ENCODE measurements around the gene DAGLB.
"Not testable (repeated sequence)": the region's sequence is repeated elsewhere in the genome, so short reads cannot be mapped to it uniquely, and the experiment has no call there.

DAGLB gene

DNA sequence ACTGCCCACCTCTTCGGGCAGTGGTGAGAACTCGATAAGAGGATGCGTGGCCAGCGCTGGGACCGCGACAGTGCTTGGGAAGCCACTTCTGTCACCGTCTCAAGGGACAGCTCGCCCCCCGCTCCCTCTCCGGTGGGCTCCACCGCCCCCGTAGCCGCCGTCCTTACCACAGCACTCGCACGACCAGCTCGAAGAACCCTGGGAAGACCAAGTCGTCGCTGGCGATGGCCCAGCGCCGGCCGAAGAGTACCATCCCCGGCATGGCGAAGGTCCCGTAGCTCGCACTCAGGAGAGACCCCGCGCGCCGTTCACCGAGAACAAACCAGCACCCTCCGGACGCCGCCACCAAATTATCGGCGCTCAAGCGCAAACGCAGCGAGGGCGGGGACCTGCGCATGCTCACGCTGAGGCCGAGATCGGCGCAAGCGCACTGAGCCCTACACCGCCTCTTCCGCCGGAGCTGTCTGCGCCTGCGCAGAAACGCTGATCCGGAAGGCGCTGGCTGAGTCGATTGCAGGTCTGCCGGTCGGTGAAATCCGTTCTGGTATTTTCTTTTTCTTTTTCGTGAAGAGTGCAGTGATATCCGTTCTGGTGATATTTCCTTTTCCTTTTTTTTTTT, at the start of gene DAGLB:
Gene DAGLB, minus strand, starts transcription at position 374 of the 619 bp plus-strand sequence. Its CDS starts 112 bp downstream, at position 262.
- peak; percentile 95 for DNase-seq (ENCODE audit: low read depth)

DNA sequence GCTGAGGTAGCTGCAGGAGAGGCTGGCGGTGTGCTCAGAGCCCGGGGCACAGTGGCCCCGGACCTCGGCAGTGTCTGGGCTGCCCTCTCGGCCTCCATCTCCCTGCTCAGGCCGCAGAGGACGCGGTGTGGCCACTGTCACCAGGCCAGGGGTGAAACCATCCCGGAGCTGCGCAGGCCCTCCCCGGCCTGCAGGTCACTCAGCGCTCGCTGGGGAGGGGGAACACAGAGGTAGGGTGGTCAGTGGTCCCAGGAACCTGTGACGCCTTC, 49.8 kb upstream of the DAGLB start:
- no peak for DNase-seq (ENCODE audit: low read depth)

DNA sequence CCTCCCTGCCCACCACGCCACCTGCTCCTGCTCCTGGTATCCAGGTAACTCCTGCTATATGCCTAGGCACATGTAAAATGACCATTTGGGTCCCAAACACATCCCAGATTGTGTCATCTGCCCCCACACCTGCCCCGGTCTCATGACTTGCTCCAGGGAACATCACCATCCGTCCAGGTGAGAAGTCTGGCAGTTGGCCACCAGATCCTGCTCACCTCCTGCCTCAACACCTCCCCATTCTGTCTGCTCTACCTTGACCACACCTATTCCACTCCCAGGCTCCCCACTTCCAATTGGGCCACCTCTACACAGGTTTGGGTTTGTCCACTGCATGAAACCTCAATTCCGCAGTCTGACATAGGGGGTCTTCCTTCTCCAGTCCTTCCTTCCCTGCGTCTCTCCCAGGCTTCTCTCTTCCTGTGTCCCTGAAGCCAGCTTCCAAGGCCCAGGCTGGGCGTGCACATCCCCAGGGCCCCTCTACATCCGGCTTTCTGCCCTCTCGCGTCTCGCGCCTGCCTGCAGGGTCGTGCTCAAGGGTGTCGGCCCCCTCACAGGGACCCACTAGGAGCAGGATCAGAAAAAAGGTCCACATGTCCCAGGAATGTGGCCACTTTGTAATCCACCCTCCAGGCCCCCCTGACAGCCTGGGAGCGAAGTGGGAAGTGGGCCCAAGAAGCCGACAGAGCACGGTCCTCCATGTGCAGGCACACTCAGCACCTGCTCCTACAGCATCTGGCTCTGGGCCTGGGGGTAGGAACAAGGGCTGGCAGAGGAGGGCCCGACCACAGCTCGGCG, 49.3 kb upstream of the DAGLB start:
- no peak for DNase-seq (ENCODE audit: low read depth)

GRCh38 chr7:6495597-6496262, 48.0 kb upstream of the DAGLB start:
- DNase-seq (ENCODE audit: low read depth) = no peak

GRCh38 chr7:6494365-6494764, 46.6 kb upstream of the DAGLB start:
- no peak for DNase-seq (ENCODE audit: low read depth)

- no peak for DNase-seq (ENCODE audit: low read depth)
Measured at GRCh38 chr7:6491194-6491593, 43.4 kb upstream of the DAGLB start.

DNA sequence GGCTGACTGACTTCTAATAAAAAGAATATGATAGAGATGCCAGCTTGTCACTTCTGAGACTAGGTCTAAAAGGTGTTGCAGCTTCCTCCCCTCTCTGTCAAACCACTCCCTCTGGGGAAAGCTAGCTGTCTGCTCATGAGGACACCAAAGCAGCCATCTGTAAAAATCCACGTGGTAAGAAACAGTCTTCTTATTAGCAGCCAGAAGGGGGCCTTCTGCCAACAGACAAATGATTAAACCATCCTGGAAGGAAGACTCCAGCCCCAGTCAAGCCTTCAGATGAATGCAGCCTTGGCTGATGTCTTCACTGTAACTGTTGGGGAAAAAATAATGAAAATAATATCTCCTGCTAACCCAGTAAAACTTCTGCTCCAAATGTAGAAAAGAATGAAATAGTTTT, 41.9 kb upstream of the DAGLB start:
- no peak for DNase-seq (ENCODE audit: low read depth)

DNA sequence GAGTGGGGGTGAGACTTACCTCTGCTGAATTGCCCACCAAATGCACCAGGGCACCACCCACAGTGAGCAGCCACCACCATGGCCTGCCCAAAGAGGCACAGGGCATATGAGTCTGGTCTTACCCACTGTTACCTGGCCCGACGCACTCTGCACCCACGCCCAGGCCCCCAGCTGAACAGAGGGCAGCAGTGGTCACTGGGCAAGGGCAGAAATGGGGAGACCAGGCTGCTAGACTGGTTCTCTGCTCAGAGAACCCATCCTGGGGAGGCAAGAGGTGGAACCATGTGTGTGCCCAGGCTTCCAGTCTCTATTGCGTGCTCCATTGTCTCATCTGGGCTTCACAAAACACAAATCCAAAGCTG, 39.4 kb upstream of the DAGLB start:
- no peak for DNase-seq (ENCODE audit: low read depth)

DNA sequence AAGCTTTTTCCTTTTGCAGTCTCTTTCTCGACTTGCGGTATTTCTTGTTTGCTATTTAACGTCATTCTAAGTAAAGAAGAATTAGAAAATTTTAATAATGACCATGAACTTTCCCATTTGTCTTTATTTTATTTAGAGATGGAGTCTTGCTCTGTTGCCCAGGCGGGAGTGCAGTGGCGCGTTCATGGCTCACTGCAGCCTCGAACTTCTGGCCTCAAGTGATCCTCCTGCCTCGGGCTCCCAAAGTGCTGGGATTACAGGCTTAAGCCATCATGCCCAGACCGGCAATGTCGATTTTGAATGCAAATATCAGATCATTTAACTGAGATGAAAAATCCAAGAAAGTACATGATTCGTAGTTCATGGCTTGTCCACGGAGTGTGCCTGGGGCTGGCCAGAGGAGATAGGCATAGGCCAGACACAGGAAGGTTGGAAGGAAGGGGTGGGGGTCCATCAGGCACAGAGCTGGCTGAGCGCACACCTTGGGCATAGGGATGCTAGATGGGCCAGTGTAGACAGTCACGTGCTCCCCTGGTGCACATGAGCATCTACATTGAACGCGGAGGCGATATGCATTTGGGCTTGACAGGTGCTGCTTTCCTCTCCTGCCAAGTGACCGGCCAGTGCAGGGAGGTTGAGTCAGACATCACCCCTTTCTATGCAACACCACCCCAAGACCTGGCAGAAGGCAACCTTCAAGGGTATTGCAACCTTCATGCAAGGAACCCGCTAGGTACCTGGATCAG, 38.9 kb upstream of the DAGLB start:
- no peak for DNase-seq (ENCODE audit: low read depth)

GRCh38 chr7:6482743-6483119, 35.0 kb upstream of the DAGLB start:
- no peak for DNase-seq (ENCODE audit: low read depth)

- no peak for DNase-seq (ENCODE audit: low read depth)
Measured at GRCh38 chr7:6482307-6482706, 34.6 kb upstream of the DAGLB start.

DNA sequence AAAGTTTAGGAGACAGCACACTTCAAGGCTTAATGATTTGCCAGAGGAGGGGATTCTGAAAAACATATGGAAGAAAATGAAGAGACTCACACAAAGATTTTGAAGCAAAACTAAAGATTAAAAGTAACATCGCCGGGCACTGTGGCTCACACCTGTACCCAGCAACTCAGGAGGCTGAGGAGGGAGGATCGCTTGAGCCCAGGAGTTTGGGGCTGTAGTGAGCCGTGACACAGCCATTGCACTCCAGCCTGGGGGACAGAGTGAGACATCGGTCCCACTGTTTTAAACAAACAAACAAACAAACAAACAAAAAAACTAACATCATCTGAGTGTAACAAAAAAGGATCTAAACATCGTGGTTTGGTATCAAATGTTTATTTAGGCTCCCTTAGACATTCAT, 33.7 kb upstream of the DAGLB start:
- no peak for DNase-seq (ENCODE audit: low read depth)

DNA sequence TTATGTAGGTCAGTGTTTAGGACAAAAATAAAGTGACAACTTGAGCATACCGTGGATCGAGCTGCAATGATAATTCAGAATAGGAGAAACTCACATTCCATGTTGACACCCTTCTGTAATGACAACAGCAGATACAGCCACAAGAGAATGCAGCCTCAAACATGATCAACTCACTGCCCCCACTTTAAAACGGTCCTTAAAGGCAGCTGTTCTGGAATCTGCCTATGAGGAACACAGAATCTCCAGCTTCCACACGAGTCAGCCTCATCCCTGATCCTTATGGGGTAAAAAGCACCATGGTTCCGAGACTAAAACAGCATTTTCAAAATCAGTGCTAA, 32.5 kb upstream of the DAGLB start:
- DNase-seq (ENCODE audit: low read depth) = no peak

DNA sequence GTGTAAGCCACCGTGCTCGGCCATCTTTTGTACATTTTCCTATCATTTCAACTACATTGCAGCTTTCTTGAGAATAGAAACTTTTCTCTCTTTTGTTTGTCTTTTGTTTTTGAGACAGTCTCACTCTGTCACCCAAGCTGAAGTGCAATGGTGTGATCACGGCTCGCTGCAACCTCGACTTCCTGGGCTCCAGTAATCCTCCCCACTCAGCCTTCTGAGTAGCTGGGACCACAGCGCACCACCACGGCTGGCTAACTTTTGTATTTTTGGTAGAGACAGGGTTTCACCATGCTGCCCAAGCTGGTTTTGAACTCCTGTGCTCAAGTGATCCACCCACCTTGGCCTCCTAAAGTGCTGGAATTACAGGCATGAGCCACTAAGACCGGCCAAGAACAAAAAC, 31.3 kb upstream of the DAGLB start:
- DNase-seq (ENCODE audit: low read depth) = no peak

DNA sequence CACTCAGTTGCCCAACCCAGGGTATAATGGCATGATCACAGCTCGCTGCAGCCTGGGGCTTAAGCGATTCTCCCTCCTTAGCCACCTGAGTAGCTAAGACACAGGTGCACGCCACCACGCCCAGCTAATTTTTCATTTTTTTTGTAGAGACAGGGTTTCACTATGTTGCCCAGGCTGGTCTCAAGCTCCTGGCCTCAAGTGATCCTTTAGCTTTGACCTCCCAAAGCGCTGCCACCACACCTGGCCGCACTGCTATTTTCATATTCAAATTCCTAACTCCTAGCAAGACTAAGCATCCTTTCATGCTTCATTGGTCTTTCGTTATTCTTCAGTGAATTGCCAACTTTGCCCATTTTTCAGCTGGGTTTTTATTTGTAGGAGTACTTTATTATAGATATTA, 30.4 kb upstream of the DAGLB start:
- DNase-seq (ENCODE audit: low read depth) = no peak

DNA sequence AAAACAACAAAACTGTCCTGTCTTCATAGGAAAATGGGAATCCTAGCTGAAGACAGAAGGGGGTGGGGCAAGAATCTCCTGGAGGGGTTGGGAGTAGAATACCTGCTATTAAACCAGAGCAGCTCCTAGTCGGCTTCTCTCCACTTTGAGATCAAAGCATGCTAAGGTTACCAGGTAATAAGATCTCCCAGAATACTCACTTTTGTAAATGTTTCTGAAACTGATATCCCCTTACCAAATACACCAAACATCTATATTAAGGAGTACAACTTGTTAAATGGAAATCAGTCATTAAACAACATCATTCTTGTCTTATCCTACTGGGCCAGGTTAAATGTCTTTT, 29.5 kb upstream of the DAGLB start:
- DNase-seq (ENCODE audit: low read depth) = no peak

- no peak for DNase-seq (ENCODE audit: low read depth)
Measured at GRCh38 chr7:6476596-6477317, 29.0 kb upstream of the DAGLB start.

DNA sequence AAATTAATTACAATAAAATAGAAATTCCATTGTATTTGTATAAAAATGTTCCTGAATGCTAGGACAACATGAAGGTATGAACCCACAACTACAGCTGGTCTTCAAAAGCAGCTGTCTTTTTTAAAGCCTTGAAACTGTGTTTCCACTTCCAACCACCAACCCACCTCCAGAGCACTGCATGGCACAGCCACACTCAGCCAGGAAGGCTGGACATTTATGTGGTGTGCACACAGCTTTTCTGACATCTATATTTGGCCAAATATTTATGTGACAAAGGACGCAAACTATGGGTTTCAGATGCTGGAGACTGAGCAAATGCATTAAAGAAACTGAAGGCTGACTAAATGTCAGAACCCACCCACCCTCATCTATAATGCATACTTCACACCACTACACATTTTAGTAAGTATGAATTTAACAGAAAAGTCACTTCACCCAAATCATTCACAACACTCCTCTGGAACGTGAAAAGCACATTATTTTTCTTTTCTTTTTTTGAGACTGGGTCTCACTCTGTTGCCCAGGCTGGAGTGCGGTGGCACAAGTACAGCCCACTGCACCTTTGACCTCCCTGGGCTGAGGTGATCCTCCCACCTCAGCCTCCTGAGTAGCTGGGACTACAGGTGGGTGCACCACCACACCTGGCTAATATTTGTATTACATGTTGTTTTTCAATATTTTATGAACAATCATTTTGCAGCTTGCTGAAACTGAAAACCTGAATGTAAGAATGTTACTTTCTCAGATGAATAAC, 27.9 kb upstream of the DAGLB start:
- DNase-seq (ENCODE audit: low read depth) = no peak

GRCh38 chr7:6465862-6466261, 18.1 kb upstream of the DAGLB start:
- no peak for DNase-seq (ENCODE audit: low read depth)

DNA sequence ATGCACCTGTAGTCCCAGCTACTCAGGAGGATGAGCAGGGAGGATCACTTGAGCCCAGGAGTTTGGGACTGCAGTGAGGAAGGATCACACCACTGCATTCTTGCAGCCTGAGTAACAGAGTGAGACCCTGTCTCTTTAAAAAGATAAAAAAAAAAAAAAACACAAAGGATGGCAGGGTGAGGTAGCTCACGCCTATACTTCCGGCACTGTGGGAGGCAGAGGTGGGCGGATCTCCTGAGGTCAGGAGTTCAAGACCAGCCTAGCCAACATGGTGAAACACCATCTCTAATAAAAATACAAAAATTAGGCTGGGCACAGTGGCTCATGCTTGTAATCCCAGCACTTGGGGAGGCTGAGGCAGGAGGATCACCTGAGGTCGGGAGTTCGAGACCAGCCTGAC, 15.9 kb upstream of the DAGLB start:
- DNase-seq (ENCODE audit: low read depth) = not testable (repeated sequence)

DNA sequence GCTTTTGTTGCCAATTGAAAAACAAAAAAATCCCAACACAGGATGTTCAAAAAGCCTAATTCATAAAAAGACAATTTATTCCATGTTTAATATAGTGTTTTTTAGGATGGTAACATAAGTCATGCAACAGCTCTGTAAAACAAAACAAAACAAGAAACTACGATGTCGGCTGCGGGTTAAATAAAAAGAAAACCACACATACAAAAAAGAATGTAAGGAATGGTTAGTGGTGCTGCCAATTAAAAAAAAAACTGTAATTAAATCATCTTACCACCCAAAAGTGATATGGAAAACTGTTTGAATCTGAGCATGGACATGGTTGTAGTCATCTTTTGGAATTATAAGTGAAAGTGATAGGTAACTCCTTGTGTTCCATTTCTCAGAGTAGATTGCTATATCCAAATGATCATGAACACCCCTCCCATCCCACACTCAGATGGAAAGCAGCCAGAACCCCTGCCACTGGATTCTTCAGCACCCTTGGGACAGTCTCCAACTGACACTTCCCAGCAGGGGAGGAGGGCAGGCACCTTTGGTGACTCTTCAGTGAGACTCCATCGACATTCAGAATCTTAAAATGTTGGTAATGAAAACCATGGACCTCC, 14.3 kb upstream of the DAGLB start:
- DNase-seq (ENCODE audit: low read depth) = no peak

Data from activated T-cell treated with anti-CD3 and anti-CD28 coated beads for 24 hours (primary cell).